Upper lobe of left lung (tissue), 4 donors: ENCODE measurements around the gene TRIM44.

Experiments
- POLR2A ChIP-seq, 4 donors: fragments of 450-650 bp; IDR thresholded peaks; one replicate each; pipeline ENCODE4 v1.5.1; 2016 to 2017; ENCODE audit warnings: antibody characterized with exemption in 4 of 4, mild to moderate bottlenecking in 2 of 4
- POLR2AphosphoS5 ChIP-seq, 2 donors: sonication (generic); formaldehyde crosslinking; IDR thresholded peaks; one replicate each; pipeline ENCODE4 v1.5.1; 2017; ENCODE audit warnings: antibody characterized with exemption in 2 of 2
- TF ChIP-seq, protein P1 (sequence below), 6 experiments: fragments of 450-650 bp in 4 of 6; fragments of 200-600 bp in 2 of 6; sonication (generic) in 2 of 6; IDR thresholded peaks; one replicate each; pipeline ENCODE4 v1.5.1; 2016 to 2019; ENCODE audit warnings: antibody characterized with exemption in 6 of 6

DNA sequence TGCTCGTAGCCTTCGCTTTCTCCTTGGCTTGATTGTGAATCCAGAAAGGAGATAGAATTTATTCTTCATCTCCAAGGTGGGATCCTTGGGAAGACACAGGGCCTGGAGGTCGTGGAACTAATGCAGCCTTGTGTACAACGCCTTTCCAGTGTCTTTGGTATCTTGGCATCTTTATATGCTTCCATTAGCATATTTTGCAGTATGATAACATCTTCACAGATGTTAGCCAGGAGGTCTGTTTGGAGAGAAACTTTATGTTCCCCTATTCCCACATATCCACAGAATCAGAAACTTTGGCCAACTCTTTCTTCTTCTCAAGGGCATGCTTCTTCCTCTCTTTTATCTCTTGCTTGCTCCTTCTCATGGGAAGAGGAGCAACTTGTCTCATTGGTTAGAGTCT is 101.2 kb downstream of the TRIM44 start:
- TF ChIP-seq, protein P1, sequence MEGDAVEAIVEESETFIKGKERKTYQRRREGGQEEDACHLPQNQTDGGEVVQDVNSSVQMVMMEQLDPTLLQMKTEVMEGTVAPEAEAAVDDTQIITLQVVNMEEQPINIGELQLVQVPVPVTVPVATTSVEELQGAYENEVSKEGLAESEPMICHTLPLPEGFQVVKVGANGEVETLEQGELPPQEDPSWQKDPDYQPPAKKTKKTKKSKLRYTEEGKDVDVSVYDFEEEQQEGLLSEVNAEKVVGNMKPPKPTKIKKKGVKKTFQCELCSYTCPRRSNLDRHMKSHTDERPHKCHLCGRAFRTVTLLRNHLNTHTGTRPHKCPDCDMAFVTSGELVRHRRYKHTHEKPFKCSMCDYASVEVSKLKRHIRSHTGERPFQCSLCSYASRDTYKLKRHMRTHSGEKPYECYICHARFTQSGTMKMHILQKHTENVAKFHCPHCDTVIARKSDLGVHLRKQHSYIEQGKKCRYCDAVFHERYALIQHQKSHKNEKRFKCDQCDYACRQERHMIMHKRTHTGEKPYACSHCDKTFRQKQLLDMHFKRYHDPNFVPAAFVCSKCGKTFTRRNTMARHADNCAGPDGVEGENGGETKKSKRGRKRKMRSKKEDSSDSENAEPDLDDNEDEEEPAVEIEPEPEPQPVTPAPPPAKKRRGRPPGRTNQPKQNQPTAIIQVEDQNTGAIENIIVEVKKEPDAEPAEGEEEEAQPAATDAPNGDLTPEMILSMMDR (IDR thresholded peaks at IDR 0.05) = no peak
- TF ChIP-seq POLR2AphosphoS5 (IDR thresholded peaks at IDR 0.05) = no peak
- TF ChIP-seq POLR2A (IDR thresholded peaks at IDR 0.05) = no peak
